OCI-LY7 (cell line): ENCODE measurements around the gene NAV1. TPM values are rescaled to one million over a fixed set of nuclear protein-coding genes. Genes with fewer than 3 reads are reported as not detected.

Experiments used
- BruUV-seq: library from RNA; stranded (reverse); fragments of 400-500 nt; replicated peaks from 2 replicates; lab custom pipeline; 2021; lab: Mats Ljungman, UMichigan
- CTCF ChIA-PET: fragments of 300-600 bp; sonication (Branson Sonifier 250); formaldehyde crosslinking; loops from one replicate; lab custom pipeline; 2022; ENCODE audit warnings: antibody characterized with exemption; ENCODE audit not compliant: unreplicated experiment; lab: Charles Lee
- POLR2A ChIA-PET: fragments of 300-600 bp; sonication (Branson Sonifier 250); formaldehyde crosslinking; loops from one replicate; lab custom pipeline; 2022; ENCODE audit warnings: antibody characterized with exemption; lab: Charles Lee
- DNase-seq: peaks from one replicate; pipeline ENCODE4 v3.0.0-alpha.2; 2015; ENCODE audit warnings: low spot score
- H2AFZ ChIP-seq: fragments of 200-600 bp; sonication (generic), shearing (Covaris generic); 2 replicates; pipeline ENCODE4 v1.6.1; 2014; ENCODE audit warnings: mild to moderate bottlenecking, antibody characterized with exemption, low read length, moderate library complexity
- H3K27ac ChIP-seq: fragments of 200-600 bp; sonication (generic); 2 replicates; pipeline ENCODE4 v1.5.1; 2014; ENCODE audit warnings: mixed run types, low read depth, mild to moderate bottlenecking, moderate library complexity, low read length, inconsistent platforms; ENCODE audit not compliant: poor library complexity, severe bottlenecking
- H3K36me3 ChIP-seq: fragments of 200-600 bp; sonication (generic); 2 replicates; pipeline ENCODE4 v1.6.1; 2014; ENCODE audit warnings: mild to moderate bottlenecking, antibody characterized with exemption, low read length, moderate library complexity, mixed read lengths; ENCODE audit not compliant: insufficient read depth
- H3K4me1 ChIP-seq: fragments of 200-600 bp; sonication (generic); 2 replicates; pipeline ENCODE4 v1.5.1; 2014; ENCODE audit warnings: mild to moderate bottlenecking, low read length; ENCODE audit not compliant: insufficient read depth, poor library complexity, severe bottlenecking
- H3K4me2 ChIP-seq: fragments of 200-600 bp; sonication (generic); 2 replicates; pipeline ENCODE4 v1.6.1; 2014; ENCODE audit warnings: mild to moderate bottlenecking, low read length
- H3K4me3 ChIP-seq: fragments of 200-600 bp; sonication (generic); 2 replicates; pipeline ENCODE4 v1.5.1; 2014; ENCODE audit warnings: mild to moderate bottlenecking, low read depth, low read length; ENCODE audit not compliant: poor library complexity, severe bottlenecking
- H3K79me2 ChIP-seq: fragments of 200-600 bp; sonication (generic); 2 replicates; pipeline ENCODE4 v1.6.1; 2016; ENCODE audit warnings: low read depth, mild to moderate bottlenecking, low read length, moderate library complexity, mixed read lengths; ENCODE audit not compliant: insufficient read depth
- H3K9me2 ChIP-seq: fragments of 200-600 bp; sonication (generic); 2 replicates; pipeline ENCODE4 v1.6.1; 2016; ENCODE audit warnings: mild to moderate bottlenecking, low read length, mixed read lengths; ENCODE audit not compliant: insufficient read depth
- H3K9me3 ChIP-seq: fragments of 200-600 bp; sonication (generic); 2 replicates; pipeline ENCODE4 v1.6.1; 2014; ENCODE audit warnings: mild to moderate bottlenecking, mixed run types, low read length, mixed read lengths
- H4K20me1 ChIP-seq: fragments of 200-600 bp; sonication (generic); 2 replicates; pipeline ENCODE4 v1.6.1; 2014; ENCODE audit warnings: mild to moderate bottlenecking, antibody characterized with exemption, low read length, moderate library complexity, mixed read lengths; ENCODE audit not compliant: insufficient read depth
- CTCF ChIP-seq: fragments of 200-600 bp; sonication (generic); conservative IDR thresholded peaks from 2 replicates; pipeline ENCODE4 v1.5.1; 2014; ENCODE audit warnings: mild to moderate bottlenecking, antibody characterized with exemption, low read length, moderate library complexity, mixed read lengths
- EZH2phosphoT487 ChIP-seq: fragments of 200-600 bp; sonication (generic); IDR thresholded peaks from 2 replicates; pipeline ENCODE4 v1.6.1; 2018; ENCODE audit warnings: low read depth, borderline replicate concordance, mild to moderate bottlenecking, mixed run types, antibody characterized with exemption, low read length, moderate library complexity, mixed read lengths
- intact Hi-C: fragments of 100-400 bp; cut with micrococcal nuclease; formaldehyde crosslinking; loops from one replicate; pipeline ENCODE4 v1.10.0; 2022; ENCODE audit not compliant: unreplicated experiment
- total RNA-seq, 2 experiments: library from RNA; depleted of rRNA in 1 of 2; stranded (reverse); fragments of >200 nt in 1 of 2; shearing (Covaris generic) in 1 of 2; gene quantifications; 2 replicates each; pipeline ENCODE4 v1.2.3, GENCODE V29; 2014 to 2022

The NAV1 gene
- total RNA-seq, 2 experiments from 2014 or later: 4.2 to 20.7 TPM

- ChIA-PET POLR2A (interaction anchor here (0.6 to 1.8 kb wide), 3 partner anchors 21 to 56 kb away, joined by 3 to 8 read pairs (median 6); no protein-coding TSS in a partner anchor), CTCF (interaction anchor here (6.1 kb wide), 1 partner anchor 28 kb away, joined by 82 read pairs; no protein-coding TSS in a partner anchor)
- H3K4me2 ChIP-seq: peak overlapping the region; percentile 79; the same call in 1 of the 2 replicates
- H3K36me3 ChIP-seq: no peaks in the 10 kb centered on the region
- H4K20me1 ChIP-seq: no peaks in the 10 kb centered on the region
- H3K4me1 ChIP-seq: peaks cover 88% of the 10 kb centered on the region
- H2AFZ ChIP-seq: no peak overlapping the region
- H3K9me2 ChIP-seq: no peaks in the 10 kb centered on the region
- peaks cover 24% of the 10 kb centered on the region; the same call in 1 of the 2 replicates for H3K79me2 ChIP-seq
- no peak for TF ChIP-seq CTCF
- no peak for TF ChIP-seq EZH2phosphoT487
- no peak for DNase-seq
- peak overlapping the region; percentile 13 for H3K27ac ChIP-seq
- no peaks in the 10 kb centered on the region for H3K9me3 ChIP-seq
- H3K4me3 ChIP-seq: no peak overlapping the region
- BruUV-seq: no TSS peak
- intact Hi-C loops: loop anchor here (5.0 kb wide), 1 partner anchor 487 kb away; the partner anchor contains the start of gene KIF21B
Observed at GRCh38 chr1:201508809-201509208, 30.1 kb upstream of the NAV1 start.

- Histone ChIP-seq H2AFZ (no peak overlapping the region), H3K27ac (peak overlapping the region; percentile 32), H3K4me3 (no peak overlapping the region), H3K79me2 (peaks cover 15% of the 10 kb centered on the region; the same call in 1 of the 2 replicates), H3K9me2 (no peaks in the 10 kb centered on the region), H3K36me3 (no peaks in the 10 kb centered on the region), H4K20me1 (no peaks in the 10 kb centered on the region), H3K4me2 (peak overlapping the region; percentile 79), H3K4me1 (peaks cover 78% of the 10 kb centered on the region), H3K9me3 (no peaks in the 10 kb centered on the region)
- ChIA-PET POLR2A (interaction anchor here (1.0 to 4.4 kb wide), 5 partner anchors 7 to 28 kb away, joined by 3 to 39 read pairs (median 8); no protein-coding TSS in a partner anchor), CTCF (interaction anchor here (6.1 kb wide), 1 partner anchor 29 kb away, joined by 82 read pairs; no protein-coding TSS in a partner anchor)
- intact Hi-C loops: loop anchor here (5.0 kb wide), 1 partner anchor 487 kb away; the partner anchor contains the start of gene KIF21B
- BruUV-seq: no TSS peak
- TF ChIP-seq CTCF: no peak
- TF ChIP-seq EZH2phosphoT487: no peak
- peak; percentile 15 for DNase-seq
Observed at GRCh38 chr1:201509601-201510374, 29.1 kb upstream of the NAV1 start.
